Mesendoderm (in vitro differentiated cells): ENCODE data around the gene MTG2.

Source experiments
- DNase-seq: peaks from one replicate; pipeline ENCODE4 v3.0.0; 2013
- H2AK5ac ChIP-seq: 2 replicates; pipeline ENCODE4 v1.6.1; 2013; ENCODE audit warnings: low read length, inconsistent platforms
- H2BK120ac ChIP-seq: 2 replicates; pipeline ENCODE4 v1.6.1; 2013; ENCODE audit warnings: low read depth, mild to moderate bottlenecking, low read length, moderate library complexity, mixed read lengths
- H2BK15ac ChIP-seq: replicated peaks from 2 replicates; pipeline ENCODE4 v1.6.1; 2013; ENCODE audit warnings: low read depth, mild to moderate bottlenecking, moderate library complexity
- H2BK5ac ChIP-seq: 2 replicates; pipeline ENCODE4 v1.6.1; 2013; ENCODE audit warnings: low read length, inconsistent platforms
- H3K18ac ChIP-seq: 2 replicates; pipeline ENCODE4 v1.6.1; 2013; ENCODE audit warnings: mild to moderate bottlenecking, low read length, mixed read lengths
- H3K23ac ChIP-seq: one replicate; pipeline ENCODE4 v1.6.1; 2013; ENCODE audit warnings: low read length
- H3K27ac ChIP-seq: 2 replicates; pipeline ENCODE4 v1.5.1; 2013; ENCODE audit warnings: low read depth, mild to moderate bottlenecking, inconsistent platforms, low read length, moderate library complexity
- H3K27me3 ChIP-seq: 2 replicates; pipeline ENCODE4 v1.6.1; 2013; ENCODE audit warnings: low read length, control low read depth, mild to moderate bottlenecking, inconsistent platforms; ENCODE audit not compliant: insufficient read depth, poor library complexity
- H3K36me3 ChIP-seq: 2 replicates; pipeline ENCODE4 v1.6.1; 2013; ENCODE audit warnings: low read length, inconsistent platforms; ENCODE audit not compliant: control insufficient read depth, insufficient read depth
- H3K4ac ChIP-seq: one replicate; pipeline ENCODE4 v1.6.1; 2013; ENCODE audit warnings: low read depth, mild to moderate bottlenecking, low read length, moderate library complexity
- H3K4me1 ChIP-seq: 2 replicates; pipeline ENCODE4 v1.6.1; 2013; ENCODE audit warnings: low read depth, low read length, inconsistent platforms; ENCODE audit not compliant: control insufficient read depth
- H3K4me2 ChIP-seq: 2 replicates; pipeline ENCODE4 v1.6.1; 2013; ENCODE audit warnings: low read length
- H3K4me3 ChIP-seq: 2 replicates; pipeline ENCODE4 v1.5.1; 2013; ENCODE audit warnings: mild to moderate bottlenecking, low read length
- H3K56ac ChIP-seq: one replicate; pipeline ENCODE4 v1.6.1; 2013; ENCODE audit warnings: low read length
- H3K79me1 ChIP-seq: 2 replicates; pipeline ENCODE4 v1.6.1; 2013; ENCODE audit warnings: low read length, inconsistent platforms
- H3K79me2 ChIP-seq: 2 replicates; pipeline ENCODE4 v1.6.1; 2013; ENCODE audit warnings: mild to moderate bottlenecking, low read length; ENCODE audit not compliant: control insufficient read depth, insufficient read depth
- H3K9ac ChIP-seq: 2 replicates; pipeline ENCODE4 v1.6.1; 2013; ENCODE audit warnings: low read length, inconsistent platforms
- H4K5ac ChIP-seq: one replicate; pipeline ENCODE4 v1.6.1; 2013; ENCODE audit warnings: low read length
- H4K8ac ChIP-seq: one replicate; pipeline ENCODE4 v1.6.1; 2013; ENCODE audit warnings: low read depth, mild to moderate bottlenecking, control low read depth, low read length, moderate library complexity
- WGBS: extraction: QIAGEN DNeasy Blood & Tissue Kit; methylation state at CpG from one replicate; pipeline ENCODE4 v1.1.7; 2013; ENCODE audit warnings: low lambda C conversion rate, missing lambda C conversion rate; ENCODE audit not compliant: insufficient coverage; ENCODE audit errors: extremely low coverage; 5-methylcytosine and 5-hydroxymethylcytosine counted together

Gene MTG2

GRCh38 chr20:62167474-62167873, 15.4 kb upstream of the MTG2 start:
- H3K9ac ChIP-seq = no peak overlapping the region
- no peaks in the 10 kb centered on the region for H3K79me1 ChIP-seq
- H4K5ac ChIP-seq = no peak overlapping the region
- no peaks in the 10 kb centered on the region for H3K4me1 ChIP-seq
- no peak overlapping the region for H3K56ac ChIP-seq
- peaks cover 11% of the 10 kb centered on the region for H3K36me3 ChIP-seq
- no peak overlapping the region for H3K4ac ChIP-seq
- no peak overlapping the region for H3K23ac ChIP-seq
- no peak overlapping the region for H2AK5ac ChIP-seq
- no peak overlapping the region for H4K8ac ChIP-seq
- no peak overlapping the region for H3K4me3 ChIP-seq
- H3K18ac ChIP-seq = no peak overlapping the region
- H3K79me2 ChIP-seq = no peaks in the 10 kb centered on the region
- H2BK5ac ChIP-seq = no peak overlapping the region
- H2BK15ac ChIP-seq = no peak overlapping the region
- no peak for DNase-seq
- no peak overlapping the region for H3K4me2 ChIP-seq
- WGBS = no CpG with 5 or more reads among the region's 6 CpGs
- no peak overlapping the region for H3K27ac ChIP-seq
- no peaks in the 10 kb centered on the region for H3K27me3 ChIP-seq
- no peak overlapping the region for H2BK120ac ChIP-seq

DNA sequence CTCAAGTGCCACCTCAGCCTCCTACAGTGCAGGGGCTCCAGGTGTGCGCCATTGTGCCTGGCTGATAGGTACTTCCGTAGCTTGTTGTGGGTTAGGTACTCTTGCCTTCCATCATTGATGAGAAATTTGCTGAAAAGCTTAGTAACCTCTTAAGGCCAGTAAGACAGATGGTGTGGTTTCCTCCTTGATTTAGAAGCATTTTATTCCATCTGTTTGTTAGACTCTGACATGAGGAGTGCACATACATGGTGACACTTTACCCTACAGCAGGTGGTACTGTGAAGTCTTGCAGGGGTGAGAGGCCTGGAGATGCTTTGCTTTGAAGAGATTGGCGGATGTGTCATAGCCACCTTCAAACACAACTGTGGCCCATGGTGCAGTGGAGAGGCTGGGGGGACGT, 14.8 kb upstream of the MTG2 start:
- no CpG with 5 or more reads among the region's 4 CpGs for WGBS
- H3K36me3 ChIP-seq = peaks cover 8% of the 10 kb centered on the region
- no peak overlapping the region for H2BK15ac ChIP-seq
- H3K27ac ChIP-seq = no peak overlapping the region
- no peak overlapping the region for H3K4ac ChIP-seq
- no peak overlapping the region for H3K18ac ChIP-seq
- H2AK5ac ChIP-seq = no peak overlapping the region
- no peak overlapping the region for H3K23ac ChIP-seq
- H2BK5ac ChIP-seq = no peak overlapping the region
- H3K9ac ChIP-seq = no peak overlapping the region
- no peak overlapping the region for H4K8ac ChIP-seq
- H3K56ac ChIP-seq = no peak overlapping the region
- no peak for DNase-seq
- H3K4me1 ChIP-seq = no peaks in the 10 kb centered on the region
- no peak overlapping the region for H3K4me2 ChIP-seq
- no peaks in the 10 kb centered on the region for H3K79me1 ChIP-seq
- no peak overlapping the region for H4K5ac ChIP-seq
- no peak overlapping the region for H3K4me3 ChIP-seq
- H3K79me2 ChIP-seq = no peaks in the 10 kb centered on the region
- no peaks in the 10 kb centered on the region for H3K27me3 ChIP-seq
- H2BK120ac ChIP-seq = no peak overlapping the region

- no peak overlapping the region for H3K27ac ChIP-seq
- H3K36me3 ChIP-seq = peaks cover 8% of the 10 kb centered on the region
- no peaks in the 10 kb centered on the region for H3K27me3 ChIP-seq
- H3K23ac ChIP-seq = no peak overlapping the region
- H3K4ac ChIP-seq = no peak overlapping the region
- H4K5ac ChIP-seq = no peak overlapping the region
- DNase-seq = no peak
- no peak overlapping the region for H3K4me3 ChIP-seq
- no peak overlapping the region for H2BK15ac ChIP-seq
- H2AK5ac ChIP-seq = no peak overlapping the region
- no peaks in the 10 kb centered on the region for H3K4me1 ChIP-seq
- no peak overlapping the region for H3K18ac ChIP-seq
- H3K9ac ChIP-seq = no peak overlapping the region
- H4K8ac ChIP-seq = no peak overlapping the region
- no peak overlapping the region for H2BK5ac ChIP-seq
- H2BK120ac ChIP-seq = no peak overlapping the region
- H3K79me1 ChIP-seq = no peaks in the 10 kb centered on the region
- no peaks in the 10 kb centered on the region for H3K79me2 ChIP-seq
- H3K56ac ChIP-seq = no peak overlapping the region
- H3K4me2 ChIP-seq = no peak overlapping the region
- no CpG with 5 or more reads among the region's 23 CpGs for WGBS
These were observed 13.9 kb upstream of the MTG2 start for GRCh38 chr20:62168890-62169435.

- peaks cover 4% of the 10 kb centered on the region for H3K36me3 ChIP-seq
These were observed 12.3 kb upstream of the MTG2 start for GRCh38 chr20:62170536-62170935.

GRCh38 chr20:62171245-62171644, 11.6 kb upstream of the MTG2 start:
- Histone ChIP-seq H3K4me3 (no peak overlapping the region), H3K9ac (no peak overlapping the region)

More at GRCh38 chr20:62170536-62170935, 12.3 kb upstream of the MTG2 start:
- no peak overlapping the region for H3K9ac ChIP-seq
- no peak overlapping the region for H3K4ac ChIP-seq
- no peaks in the 10 kb centered on the region for H3K79me2 ChIP-seq
- H4K8ac ChIP-seq = no peak overlapping the region
- no peak overlapping the region for H2BK120ac ChIP-seq
- no peak overlapping the region for H4K5ac ChIP-seq
- H3K18ac ChIP-seq = no peak overlapping the region
- no peak for DNase-seq
- no peak overlapping the region for H3K23ac ChIP-seq
- no peaks in the 10 kb centered on the region for H3K4me1 ChIP-seq
- no CpG with 5 or more reads among the region's 9 CpGs for WGBS
- H2BK15ac ChIP-seq = no peak overlapping the region
- H2AK5ac ChIP-seq = no peak overlapping the region
- no peaks in the 10 kb centered on the region for H3K79me1 ChIP-seq
- H3K27ac ChIP-seq = no peak overlapping the region
- H3K4me3 ChIP-seq = no peak overlapping the region
- H3K27me3 ChIP-seq = no peaks in the 10 kb centered on the region
- no peak overlapping the region for H3K56ac ChIP-seq
- H3K4me2 ChIP-seq = no peak overlapping the region
- H2BK5ac ChIP-seq = no peak overlapping the region

DNA sequence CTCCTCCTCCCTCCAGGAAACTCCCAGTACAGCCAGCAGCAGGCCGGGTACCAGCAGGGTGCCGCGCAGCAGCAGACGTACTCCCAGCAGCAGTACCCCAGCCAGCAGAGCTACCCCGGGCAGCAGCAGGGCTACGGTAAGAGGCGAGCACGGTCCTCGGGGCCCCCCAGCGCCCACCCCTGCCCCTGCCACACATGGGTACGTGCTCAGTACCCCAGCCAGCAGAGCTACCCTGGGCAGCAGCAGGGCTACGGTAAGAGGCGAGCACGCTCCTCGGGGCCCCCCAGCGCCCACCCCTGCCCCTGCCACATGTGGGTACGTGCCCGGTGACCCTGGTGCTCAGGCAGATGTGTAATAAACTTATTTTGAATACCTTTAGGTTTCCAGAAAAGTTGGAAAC, 10.2 kb upstream of the MTG2 start:
- WGBS = no CpG with 5 or more reads among the region's 18 CpGs
- Histone ChIP-seq H3K79me1 (no peaks in the 10 kb centered on the region), H3K18ac (no peak overlapping the region), H2BK5ac (no peak overlapping the region), H4K5ac (no peak overlapping the region), H3K4me1 (no peaks in the 10 kb centered on the region), H3K4me2 (no peak overlapping the region), H2BK15ac (no peak overlapping the region), H2BK120ac (no peak overlapping the region), H3K27ac (no peak overlapping the region), H3K4me3 (no peak overlapping the region), H3K79me2 (no peaks in the 10 kb centered on the region), H3K56ac (no peak overlapping the region), H4K8ac (no peak overlapping the region), H3K36me3 (peaks cover 2% of the 10 kb centered on the region), H3K4ac (no peak overlapping the region), H3K23ac (no peak overlapping the region), H3K27me3 (no peaks in the 10 kb centered on the region), H2AK5ac (no peak overlapping the region), H3K9ac (no peak overlapping the region)
- DNase-seq = no peak

More at GRCh38 chr20:62171245-62171644, 11.6 kb upstream of the MTG2 start:
- H2BK5ac ChIP-seq = no peak overlapping the region
- no peak overlapping the region for H3K4me2 ChIP-seq
- H2BK120ac ChIP-seq = no peak overlapping the region
- H4K8ac ChIP-seq = no peak overlapping the region
- no peaks in the 10 kb centered on the region for H3K79me2 ChIP-seq
- no peak for DNase-seq
- H3K4ac ChIP-seq = no peak overlapping the region
- H4K5ac ChIP-seq = no peak overlapping the region
- no peaks in the 10 kb centered on the region for H3K27me3 ChIP-seq
- no peak overlapping the region for H3K18ac ChIP-seq
- no peaks in the 10 kb centered on the region for H3K4me1 ChIP-seq
- H3K23ac ChIP-seq = no peak overlapping the region
- WGBS = no CpG with 5 or more reads among the region's 8 CpGs
- no peak overlapping the region for H3K27ac ChIP-seq
- no peaks in the 10 kb centered on the region for H3K79me1 ChIP-seq
- H2AK5ac ChIP-seq = no peak overlapping the region
- H3K36me3 ChIP-seq = peaks cover 3% of the 10 kb centered on the region
- no peak overlapping the region for H3K56ac ChIP-seq
- no peak overlapping the region for H2BK15ac ChIP-seq
